GM18502 (cell line): ENCODE results near the gene ALG12.

Experiments used
- ATAC-seq: cut with Tn5 transposase; IDR thresholded peaks from one replicate; pipeline ENCODE4 v1.9.1; 2021; ENCODE audit warnings: mild to moderate bottlenecking; ENCODE audit not compliant: unreplicated experiment, poor library complexity

The ALG12 gene

GRCh38 chr22:49958366-49958921 lies 40.2 kb upstream of the ALG12 start:
- no peak for ATAC-seq

DNA sequence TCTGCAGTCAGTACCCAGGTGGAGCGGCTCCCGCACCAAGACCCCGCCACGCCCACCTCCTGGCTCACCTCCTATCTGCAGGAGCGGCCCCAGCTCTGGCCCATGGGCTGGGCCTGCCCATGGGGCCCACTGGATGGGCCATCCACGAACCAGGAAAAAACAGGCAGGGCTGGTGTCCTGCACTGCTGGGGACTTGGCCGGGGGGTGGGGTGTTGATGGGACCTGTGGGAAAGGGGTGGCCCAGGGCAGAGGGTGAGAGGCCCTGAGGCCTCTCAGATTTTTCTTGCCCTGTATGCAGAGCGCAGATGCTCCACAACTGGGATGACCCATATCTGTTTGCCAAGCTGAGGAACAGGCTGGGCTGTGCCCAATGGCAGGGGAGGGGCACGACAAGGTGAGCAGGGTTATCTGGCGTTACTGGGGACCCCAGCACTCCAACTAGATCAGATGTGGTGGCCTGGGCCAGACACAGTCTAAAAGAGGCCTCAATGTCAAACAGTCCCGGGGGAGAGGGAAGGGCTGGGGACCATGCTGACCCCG lies 39.7 kb upstream of the ALG12 start:
- no peak for ATAC-seq

DNA sequence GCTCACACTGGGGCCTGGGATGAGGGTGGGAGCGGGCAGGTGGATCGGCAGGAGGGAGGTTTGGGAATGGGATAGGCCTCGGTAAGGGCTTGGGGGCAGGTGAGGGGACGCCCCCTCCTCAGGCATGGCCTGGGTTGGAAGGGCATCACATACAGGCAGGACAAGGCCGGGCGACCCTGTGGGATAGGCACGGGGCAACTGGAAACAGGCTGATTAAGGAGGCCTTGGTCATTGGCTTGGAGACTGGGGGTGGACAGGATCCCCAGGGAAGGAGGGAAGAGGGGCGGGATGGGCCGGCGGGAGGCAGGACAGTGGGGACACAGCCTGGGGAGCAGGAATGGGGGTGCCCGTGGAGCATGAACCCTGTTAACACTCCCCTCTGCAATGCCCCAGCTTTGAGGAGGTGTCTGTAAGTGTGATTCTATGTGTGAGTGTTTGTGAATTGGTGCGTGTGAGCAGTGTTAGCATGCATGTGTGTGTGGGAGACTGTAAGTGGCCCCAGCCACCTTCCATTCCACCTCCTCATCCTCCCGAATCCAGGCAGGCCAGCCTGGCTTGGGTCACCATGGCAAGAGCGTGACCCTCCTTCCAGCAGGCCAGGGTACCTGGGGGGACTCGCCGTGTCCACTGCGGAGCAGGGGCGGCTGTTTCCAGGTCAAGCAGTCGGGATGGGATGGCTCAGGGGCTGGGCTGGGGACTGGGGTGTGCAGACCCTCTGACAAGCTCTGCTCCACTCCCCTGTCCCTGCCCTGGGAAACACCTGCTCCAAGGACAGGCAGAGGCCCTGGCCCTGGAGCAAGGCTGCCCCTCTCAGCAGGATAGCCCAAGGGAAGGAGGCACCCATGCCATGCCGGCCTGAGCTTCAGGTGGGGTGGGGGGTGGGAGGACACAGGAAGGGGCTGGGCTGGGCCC lies 38.9 kb upstream of the ALG12 start:
- no peak for ATAC-seq

GRCh38 chr22:49956418-49956770 lies 38.2 kb upstream of the ALG12 start:
- ATAC-seq = no peak

DNA sequence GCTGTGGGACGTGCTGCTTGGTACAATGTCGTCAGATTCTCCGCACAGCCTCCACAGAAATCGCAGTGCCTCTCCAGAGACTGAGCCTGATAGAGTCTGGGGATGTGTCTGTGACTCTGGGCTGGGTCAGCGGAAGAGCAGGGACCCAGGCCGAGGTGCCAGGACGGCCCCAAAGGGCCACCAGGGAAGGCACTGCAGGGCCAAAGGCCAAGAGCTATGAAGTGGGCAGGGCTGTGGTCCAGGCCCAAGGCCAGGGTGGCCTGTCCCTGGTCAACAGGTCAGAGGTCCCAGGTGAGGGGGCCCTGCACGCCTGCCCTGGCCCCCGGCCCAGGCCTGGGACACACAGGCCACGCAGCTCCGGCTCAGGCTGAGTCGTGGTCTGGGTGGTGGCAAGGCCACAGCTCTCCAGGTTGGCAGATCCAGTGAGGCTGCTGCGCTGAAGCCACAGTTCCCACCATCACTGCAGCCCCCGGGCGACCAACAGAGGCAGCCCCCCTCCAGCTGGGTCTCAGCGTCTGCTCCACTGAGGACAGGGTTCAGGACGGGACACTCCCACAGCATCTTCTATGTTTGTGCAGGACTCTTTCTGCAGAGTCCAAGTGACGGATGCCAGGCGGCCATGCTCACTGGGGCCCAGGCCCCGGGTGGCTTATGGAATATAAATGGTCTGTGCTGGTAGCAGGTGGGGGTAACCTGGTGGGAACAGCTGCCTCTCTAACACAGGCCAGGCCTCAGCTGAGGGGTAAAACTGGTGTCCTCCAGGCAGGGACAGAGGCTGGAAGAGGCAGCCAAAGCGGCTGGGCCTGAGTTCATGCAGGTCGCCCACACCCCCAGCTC lies 37.6 kb upstream of the ALG12 start:
- ATAC-seq = no peak

DNA sequence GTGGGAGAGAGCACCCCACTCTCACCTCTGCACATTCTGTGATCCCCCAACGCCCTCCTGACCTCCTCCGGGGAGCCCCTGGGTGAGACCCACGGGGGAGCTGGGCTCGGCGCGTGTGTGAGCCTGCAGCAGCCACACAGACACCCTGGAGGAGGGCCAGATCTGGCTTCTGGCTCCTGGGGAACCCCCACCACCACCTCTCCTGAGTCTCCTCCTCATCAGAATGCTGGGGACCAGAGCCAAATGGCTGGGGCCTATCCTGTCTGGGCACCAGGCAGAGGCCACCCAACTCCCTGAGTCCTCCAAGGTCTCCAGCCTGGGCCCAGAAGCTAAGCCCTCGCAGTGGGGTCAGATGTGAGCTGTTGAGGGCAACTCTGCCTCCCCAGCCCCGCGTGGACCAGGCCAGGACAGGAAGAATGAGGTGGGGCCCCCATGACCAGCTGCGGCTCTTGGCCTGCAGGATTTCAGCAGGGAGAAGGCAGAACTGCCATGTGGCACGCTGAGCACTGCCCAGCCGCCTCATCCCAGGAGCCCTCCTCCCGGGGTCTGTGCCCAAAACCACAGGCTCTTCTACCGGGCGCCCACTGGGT lies 36.8 kb upstream of the ALG12 start:
- ATAC-seq = no peak

DNA sequence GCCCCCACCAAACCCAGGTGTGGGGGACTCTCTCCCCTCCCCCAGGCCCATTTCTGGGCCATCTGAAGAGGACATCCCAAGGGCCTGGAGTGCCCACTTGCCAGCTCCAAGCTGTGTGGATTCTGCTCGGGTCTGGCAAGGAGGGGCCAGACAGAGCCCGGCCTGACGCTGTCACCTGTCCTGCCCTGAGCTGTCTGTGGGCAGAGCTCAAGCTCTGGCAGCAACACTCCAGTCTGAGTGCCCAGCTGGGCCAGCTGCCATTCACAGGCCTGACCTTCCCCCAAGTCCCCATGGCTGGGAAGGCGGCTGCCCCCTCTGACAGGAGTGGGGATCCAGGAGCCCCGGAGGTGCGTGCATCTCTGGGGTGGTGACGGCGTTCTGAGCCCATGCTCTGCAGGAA lies 36.1 kb upstream of the ALG12 start:
- ATAC-seq = no peak

DNA sequence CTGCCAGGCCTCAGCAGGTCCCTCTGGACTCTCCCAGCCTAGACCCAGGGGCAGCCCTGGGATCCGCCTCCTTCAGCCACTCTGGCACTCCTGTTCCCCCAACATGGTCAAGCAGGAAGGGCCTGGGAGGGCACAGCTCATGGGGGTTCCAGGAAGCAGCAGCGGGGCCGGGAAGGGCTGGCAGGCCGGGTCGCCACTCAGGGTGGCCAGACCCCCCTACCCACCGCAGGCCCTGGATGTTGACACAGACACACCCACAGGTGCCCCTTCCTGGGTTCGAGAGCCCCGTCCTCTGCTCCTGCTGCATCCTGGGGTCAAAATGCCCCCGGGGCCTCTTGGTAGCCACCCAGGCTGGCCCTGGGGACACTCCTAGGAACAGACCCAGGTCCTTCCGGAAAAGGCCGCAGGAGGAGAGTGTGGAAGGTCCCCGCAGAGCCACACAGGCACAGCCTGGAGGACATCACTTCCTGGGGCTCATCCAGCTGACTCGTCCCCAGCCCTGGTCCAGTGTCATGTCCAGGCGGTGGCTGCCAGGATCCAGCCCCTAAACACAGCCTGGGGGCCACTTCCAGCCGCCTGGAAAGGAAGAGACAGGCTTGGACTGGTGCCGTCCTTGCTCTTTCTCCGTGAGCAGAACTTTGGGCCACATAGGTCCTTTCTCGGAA lies 35.6 kb upstream of the ALG12 start:
- ATAC-seq = no peak

GRCh38 chr22:49953027-49953679 lies 34.9 kb upstream of the ALG12 start:
- no peak for ATAC-seq

DNA sequence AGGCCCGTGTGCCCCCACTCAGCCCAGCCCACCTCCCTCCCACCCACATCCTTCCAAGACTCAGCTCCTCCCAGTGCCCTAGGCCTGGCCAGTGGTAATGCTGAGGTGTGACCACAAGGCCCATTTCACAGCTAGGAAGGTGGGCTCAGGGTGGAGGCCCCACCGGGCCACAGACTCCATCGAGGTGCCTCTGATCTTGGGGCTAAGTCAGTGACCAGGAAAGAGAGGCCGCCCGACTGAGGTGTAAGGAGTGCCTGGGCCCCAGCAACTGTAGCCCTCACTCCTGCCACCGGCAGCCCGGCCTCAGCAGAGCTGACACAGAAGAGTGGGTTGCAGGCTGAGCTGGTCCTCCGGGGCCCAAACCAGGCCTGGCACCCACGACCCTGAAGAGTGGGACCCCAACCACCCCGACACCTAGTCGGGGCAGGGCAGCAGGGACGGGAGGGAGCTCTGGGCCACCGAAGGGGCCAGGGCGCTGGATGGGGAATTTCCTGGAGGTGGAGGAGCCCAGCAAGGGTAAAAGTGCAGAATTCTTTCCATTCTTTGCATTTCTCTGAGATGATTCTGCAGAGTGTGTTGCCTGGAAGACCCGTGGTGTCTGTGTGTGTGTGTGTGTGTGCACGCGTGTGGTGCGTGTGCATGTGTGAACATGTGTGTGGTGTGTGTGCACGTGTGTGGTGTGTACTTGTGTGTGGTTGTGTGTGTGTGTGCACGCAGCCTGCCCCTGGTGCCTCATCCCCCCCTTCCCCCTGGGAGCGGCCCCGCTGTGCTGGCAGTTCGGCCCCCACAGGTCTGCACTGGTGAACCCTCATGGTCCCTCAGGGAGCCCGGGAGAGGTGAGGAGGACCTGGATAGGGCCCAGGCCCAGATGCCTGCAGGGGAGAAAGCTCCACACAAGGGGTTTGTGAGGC lies 34.0 kb upstream of the ALG12 start:
- ATAC-seq = no peak

DNA sequence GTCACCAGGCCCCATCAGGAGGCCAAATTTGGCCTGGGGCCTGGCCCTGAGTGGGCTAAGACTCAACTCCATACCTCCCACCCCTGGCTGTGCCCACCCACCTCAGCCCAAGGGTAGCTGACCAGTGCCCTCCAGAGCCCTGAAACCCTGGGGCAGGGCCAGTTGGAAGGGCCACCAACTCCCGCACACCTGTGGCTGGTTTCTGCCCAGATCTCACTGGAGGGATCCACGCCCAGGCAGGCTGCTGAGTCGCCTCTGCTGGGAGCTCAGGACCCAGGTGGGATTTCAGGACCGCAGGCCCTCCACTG lies 33.4 kb upstream of the ALG12 start:
- no peak for ATAC-seq

GRCh38 chr22:49951000-49951677 lies 32.9 kb upstream of the ALG12 start:
- no peak for ATAC-seq

DNA sequence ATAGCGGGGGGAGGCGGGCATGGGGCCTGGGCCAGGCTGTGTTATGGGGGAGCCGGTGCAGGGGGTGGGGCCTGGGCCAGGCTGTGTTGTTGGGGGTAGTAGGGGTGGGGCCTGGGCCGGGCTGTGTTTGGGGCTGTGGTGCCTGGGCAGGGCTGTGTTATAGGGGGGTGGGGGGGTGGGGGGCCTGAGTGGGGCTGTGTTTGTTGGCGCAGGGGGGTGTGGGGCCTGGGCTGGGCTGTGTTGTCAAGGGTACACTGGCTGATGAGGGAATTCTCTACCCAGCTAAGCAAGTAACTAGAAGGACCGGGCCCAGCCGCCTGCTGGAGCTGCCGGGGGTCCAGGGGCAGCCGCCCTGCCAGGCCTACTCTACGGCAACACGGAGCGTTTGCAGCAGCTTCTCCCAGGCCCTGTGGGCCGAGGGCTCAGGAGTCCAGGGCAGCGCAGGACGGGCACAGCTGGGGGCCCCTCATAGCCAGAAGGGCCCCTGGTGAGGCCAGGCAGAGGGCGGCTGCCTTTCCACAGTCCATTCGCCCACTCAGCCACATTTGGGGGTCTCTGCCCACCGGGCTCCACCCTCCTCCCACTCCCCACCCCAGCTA lies 32.3 kb upstream of the ALG12 start:
- ATAC-seq = no peak

GRCh38 chr22:49949914-49950292 lies 31.7 kb upstream of the ALG12 start:
- ATAC-seq = no peak

- ATAC-seq = no peak
These were observed 31.0 kb upstream of the ALG12 start for GRCh38 chr22:49948958-49949913.

DNA sequence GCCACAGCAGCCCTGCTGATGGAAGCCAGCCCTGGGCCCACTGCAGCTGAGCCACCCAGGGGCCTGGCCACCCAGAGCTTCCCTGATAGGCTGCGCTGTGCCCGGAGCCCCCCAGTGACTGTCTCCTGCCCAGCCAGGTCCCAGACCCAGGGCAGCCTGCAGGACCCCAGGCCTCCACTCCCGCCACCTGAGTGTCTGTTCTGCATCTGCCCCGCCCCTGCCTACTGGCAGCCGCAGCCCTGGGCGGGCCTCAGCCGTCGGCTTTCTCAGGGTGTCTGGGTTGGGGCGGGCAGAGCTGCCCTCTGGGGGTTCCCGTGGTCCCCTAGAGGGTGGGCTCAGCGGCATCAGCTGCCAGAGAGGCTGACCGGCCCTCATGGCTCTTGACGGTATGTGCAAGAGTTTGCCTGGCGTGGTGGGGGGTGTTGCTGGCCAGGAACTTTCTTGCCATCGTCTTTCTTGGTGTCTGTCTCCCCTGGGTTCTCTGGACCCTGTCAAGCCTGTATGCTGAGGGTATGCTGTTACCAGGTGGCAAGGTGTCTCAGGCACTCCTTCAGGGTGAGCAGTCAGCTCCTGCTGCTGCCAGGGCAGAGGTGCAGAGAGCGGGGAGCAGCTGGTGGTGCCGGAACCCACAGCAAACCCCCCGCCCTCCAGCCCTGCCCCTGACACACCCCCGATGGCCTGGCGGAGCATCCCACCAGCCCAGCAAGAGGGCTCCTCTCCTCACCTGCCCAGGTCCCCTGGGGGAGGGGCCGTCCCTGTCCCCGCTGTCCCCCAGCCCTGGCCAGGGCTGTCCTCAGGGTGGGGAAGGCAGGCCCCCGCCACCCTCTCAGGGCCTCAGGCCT lies 30.1 kb upstream of the ALG12 start:
- ATAC-seq = no peak
